Measurements from ENCODE around the gene HNRNPA3.

The HNRNPA3 gene

DNA sequence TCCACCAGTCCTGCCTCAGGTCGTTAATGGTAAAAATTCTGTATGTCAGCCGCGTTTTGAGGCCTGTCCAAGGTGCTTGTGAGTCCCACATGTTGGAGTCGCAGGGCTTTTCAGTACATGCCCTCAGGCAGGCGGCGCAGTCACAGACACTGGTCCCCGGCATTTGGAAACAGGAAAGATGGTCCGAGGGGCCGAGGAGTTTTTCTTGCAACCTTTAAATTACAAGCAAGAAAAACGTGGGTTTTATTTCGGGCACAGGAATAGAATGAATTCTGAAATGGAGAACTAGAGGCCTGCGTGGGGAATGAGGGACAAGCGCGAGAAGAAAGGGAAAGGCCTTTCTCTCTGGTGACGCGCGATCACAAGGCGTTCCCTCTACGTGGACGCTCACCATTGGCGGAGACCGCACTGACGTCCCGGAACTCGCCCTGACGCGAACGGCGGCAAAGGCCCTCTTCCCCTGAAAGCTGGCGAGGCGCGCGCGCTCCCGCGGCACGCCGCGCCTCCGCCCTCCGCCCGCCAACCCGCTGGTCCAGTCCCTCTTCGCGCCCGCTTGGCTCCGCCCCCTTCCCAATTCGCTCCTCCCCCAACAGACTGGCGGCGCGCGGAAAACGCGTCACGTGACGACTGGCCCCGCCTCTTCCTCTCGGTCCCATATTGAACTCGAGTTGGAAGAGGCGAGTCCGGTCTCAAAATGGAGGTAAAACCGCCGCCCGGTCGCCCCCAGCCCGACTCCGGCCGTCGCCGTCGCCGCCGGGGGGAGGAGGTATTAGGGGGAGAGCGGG is at the start of gene HNRNPA3:
TSS of gene HNRNPA3 (plus strand) at position 689 of the 785 bp plus-strand sequence. CDS start at position 695, 6 bp downstream.
- TF ChIP-seq CTCF (IDR thresholded peaks at IDR 0.05; ENCODE audit: insufficient read depth, low read depth, low read length, missing control alignments), result no peak
- peak; percentile 99 for DNase-seq (ENCODE audit: low read depth)
- peak within 1 kb of the TSS; percentile 65 for H3K4me3 ChIP-seq (ENCODE audit: low read length)

GRCh38 chr2:177164131-177164530 is 48.5 kb upstream of the HNRNPA3 start:
- no peak overlapping the region for H3K4me3 ChIP-seq (ENCODE audit: low read length)
- TF ChIP-seq CTCF (IDR thresholded peaks at IDR 0.05; ENCODE audit: insufficient read depth, low read depth, low read length, missing control alignments), result no peak
- no peak for DNase-seq (ENCODE audit: low read depth)

DNA sequence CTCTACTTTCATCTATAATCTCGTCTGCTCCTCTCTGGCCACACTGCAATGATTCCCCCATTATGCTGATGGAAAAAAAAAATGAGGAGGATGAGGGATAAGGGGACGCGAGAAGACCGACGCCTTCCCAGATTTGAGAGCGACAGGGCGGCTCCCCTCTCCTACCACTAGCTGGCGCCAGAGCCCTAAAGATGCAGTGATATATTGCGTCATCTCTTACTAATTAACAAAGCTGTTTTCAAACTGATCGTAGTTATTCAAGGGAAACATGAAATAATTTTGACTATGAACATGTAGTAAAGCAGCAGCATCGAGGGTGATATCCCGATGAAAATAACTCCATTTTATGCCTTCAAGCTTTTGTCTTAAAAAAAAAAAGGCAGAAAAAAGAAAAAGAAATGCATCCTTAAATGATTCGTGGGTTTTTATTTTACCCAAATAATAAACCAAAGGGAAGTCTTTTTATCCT is 48.0 kb upstream of the HNRNPA3 start:
- DNase-seq (ENCODE audit: low read depth), result peak; percentile 77
- TF ChIP-seq CTCF (IDR thresholded peaks at IDR 0.05; ENCODE audit: insufficient read depth, low read depth, low read length, missing control alignments), result peak; percentile 100
- H3K4me3 ChIP-seq (ENCODE audit: low read length), result peak overlapping the region; percentile 7

DNA sequence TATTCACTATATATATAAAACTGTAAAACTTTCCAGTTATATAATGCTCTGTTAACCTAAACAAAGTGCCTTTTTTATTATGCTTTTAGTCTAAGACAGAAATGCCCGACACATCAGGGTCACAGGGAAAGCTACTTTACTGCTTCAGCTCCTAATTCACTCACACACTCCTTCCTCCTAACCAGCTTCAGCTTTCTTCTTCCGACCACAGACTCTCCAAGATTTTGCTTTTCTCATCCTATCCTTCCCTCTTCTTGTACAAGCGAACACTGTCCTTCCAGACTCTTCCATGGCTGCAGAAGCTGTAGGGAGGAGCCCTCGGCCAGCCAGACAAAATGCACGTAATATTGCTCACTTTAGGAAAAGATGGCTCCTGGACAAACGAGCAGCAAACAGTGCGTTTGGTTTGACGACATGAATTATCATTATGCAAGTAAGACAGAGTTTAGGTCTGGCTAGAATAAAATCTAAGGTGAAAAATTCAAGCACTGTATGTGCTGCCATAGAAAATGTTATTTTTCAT is 47.5 kb upstream of the HNRNPA3 start:
- TF ChIP-seq CTCF (IDR thresholded peaks at IDR 0.05; ENCODE audit: insufficient read depth, low read depth, low read length, missing control alignments), result no peak
- peak overlapping the region; percentile 7 for H3K4me3 ChIP-seq (ENCODE audit: low read length)
- DNase-seq (ENCODE audit: low read depth), result no peak

GRCh38 chr2:177165721-177166711 is 46.6 kb upstream of the HNRNPA3 start:
- no peak for TF ChIP-seq CTCF (IDR thresholded peaks at IDR 0.05; ENCODE audit: insufficient read depth, low read depth, low read length, missing control alignments)
- H3K4me3 ChIP-seq (ENCODE audit: low read length), result no peak overlapping the region
- DNase-seq (ENCODE audit: low read depth), result peak; percentile 55

DNA sequence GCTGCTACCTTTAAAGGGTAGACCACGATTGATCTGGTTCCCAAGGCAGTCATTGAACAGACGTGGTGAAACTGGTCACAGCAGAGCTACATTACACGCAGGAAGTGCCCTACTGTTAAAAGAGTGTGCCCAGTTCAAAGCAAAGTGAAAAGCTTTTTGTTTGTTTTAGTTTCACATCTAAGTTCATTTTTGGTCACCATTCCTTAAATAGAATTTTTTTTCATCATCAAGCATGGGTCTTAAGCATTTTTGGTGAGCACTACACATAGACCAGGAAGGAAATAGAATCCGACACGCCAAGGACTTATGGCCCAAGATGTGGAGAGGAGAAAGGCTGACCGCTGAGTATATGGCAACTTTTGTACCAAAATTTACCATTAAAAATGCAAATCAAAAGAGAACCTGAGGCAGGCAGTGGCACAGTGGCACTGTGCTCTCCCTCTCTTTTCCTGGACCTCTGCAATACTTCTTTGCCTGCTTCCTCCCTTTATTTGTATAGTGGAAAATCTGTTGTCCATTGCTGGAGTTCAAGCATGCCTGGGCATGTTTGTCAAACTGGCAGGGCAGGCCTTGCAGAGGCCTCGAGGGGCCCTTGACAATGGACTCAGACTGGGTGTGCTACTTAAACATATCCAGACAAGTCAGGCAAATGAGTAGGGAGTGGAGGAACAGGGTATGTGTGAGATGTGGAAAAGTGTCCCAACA is 42.6 kb upstream of the HNRNPA3 start:
- H3K4me3 ChIP-seq (ENCODE audit: low read length), result no peak overlapping the region
- TF ChIP-seq CTCF (IDR thresholded peaks at IDR 0.05; ENCODE audit: insufficient read depth, low read depth, low read length, missing control alignments), result no peak
- DNase-seq (ENCODE audit: low read depth), result peak; percentile 100

Measured in epithelial cell of esophagus (primary cell).